Left ventricle myocardium inferior (tissue), 1 donor: ENCODE data around the gene ACTR5. TPM values are rescaled to one million over a fixed set of nuclear protein-coding genes. Genes with fewer than 3 reads are reported as not detected.
A peak's percentile ranks its signal among the peaks of the same experiment; 100 is the strongest.

ENCODE experiments used
- DNase-seq: peaks from one replicate; pipeline ENCODE4 v3.0.0-alpha.2; 2020
- H3K27ac ChIP-seq: fragments of 200-600 bp; replicated peaks from 2 replicates; pipeline ENCODE4 v1.8.0; 2021
- H3K27me3 ChIP-seq: fragments of 200-600 bp; 2 replicates; pipeline ENCODE4 v1.8.0; 2021; ENCODE audit warnings: low read depth
- H3K36me3 ChIP-seq: fragments of 200-600 bp; 2 replicates; pipeline ENCODE4 v1.8.0; 2021
- H3K4me1 ChIP-seq: fragments of 200-600 bp; 2 replicates; pipeline ENCODE4 v1.8.0; 2021
- H3K4me3 ChIP-seq: fragments of 200-600 bp; 2 replicates; pipeline ENCODE4 v1.8.0; 2021; ENCODE audit warnings: mild to moderate bottlenecking, moderate library complexity
- H3K9me3 ChIP-seq: fragments of 200-600 bp; replicated peaks from 2 replicates; pipeline ENCODE4 v1.8.0; 2021
- CTCF ChIP-seq: fragments of 200-600 bp; IDR thresholded peaks from 2 replicates; pipeline ENCODE4 v1.8.0; 2021; ENCODE audit warnings: antibody characterized with exemption, mild to moderate bottlenecking, borderline replicate concordance
- intact Hi-C: fragments of 100-400 bp; cut with micrococcal nuclease; formaldehyde crosslinking; loops from one replicate; pipeline ENCODE4 v1.11.0; 2022
- total RNA-seq: library from RNA; stranded (reverse); fragmentation: NEBNext Ultra II Directional; extraction: Animal tissue kit (Norgen Biotek cat#: 25700); gene quantifications from one replicate; pipeline ENCODE4 v1.2.1, GENCODE V29; 2021
- donor health status: DM: no; HTN: yes; CAD: no; lungs with severe emphysema.

ACTR5 gene
- total RNA-seq, 1 donor from 2014 or later = 3.1 TPM

GRCh38 chr20:38798266-38798665 lies 50.0 kb downstream of the ACTR5 start:
- Histone ChIP-seq H3K4me3 (no peak overlapping the region), H3K27me3 (peaks cover 9% of the 10 kb centered on the region), H3K36me3 (no peaks in the 10 kb centered on the region), H3K9me3 (no peaks in the 10 kb centered on the region), H3K27ac (peak overlapping the region; percentile 72), H3K4me1 (peaks cover 17% of the 10 kb centered on the region)
- TF ChIP-seq CTCF = no peak
- intact Hi-C loops = no loop called here
- DNase-seq = no peak

GRCh38 chr20:38799203-38799602 lies 50.9 kb downstream of the ACTR5 start:
- Histone ChIP-seq H3K4me3 (no peak overlapping the region), H3K4me1 (peaks cover 20% of the 10 kb centered on the region), H3K36me3 (no peaks in the 10 kb centered on the region), H3K27me3 (peaks cover 9% of the 10 kb centered on the region), H3K27ac (peak overlapping the region; percentile 72), H3K9me3 (no peaks in the 10 kb centered on the region)
- no peak for TF ChIP-seq CTCF
- no peak for DNase-seq
- intact Hi-C loops = no loop called here

GRCh38 chr20:38800882-38801281 lies 52.6 kb downstream of the ACTR5 start:
- intact Hi-C loops = loop anchor here (10.0 kb wide), 1 partner anchor 74 kb away; no protein-coding TSS in a partner anchor
- peaks cover 31% of the 10 kb centered on the region for H3K4me1 ChIP-seq
- H3K36me3 ChIP-seq = no peaks in the 10 kb centered on the region
- H3K4me3 ChIP-seq = no peak overlapping the region
- H3K9me3 ChIP-seq = no peaks in the 10 kb centered on the region
- H3K27ac ChIP-seq = peak overlapping the region; percentile 12
- no peak for TF ChIP-seq CTCF
- H3K27me3 ChIP-seq = peaks cover 18% of the 10 kb centered on the region
- no peak for DNase-seq

GRCh38 chr20:38804221-38804620 lies 56.0 kb downstream of the ACTR5 start:
- Histone ChIP-seq H3K4me1 (peaks cover 55% of the 10 kb centered on the region), H3K27me3 (peaks cover 43% of the 10 kb centered on the region), H3K4me3 (no peak overlapping the region), H3K9me3 (no peaks in the 10 kb centered on the region), H3K36me3 (no peaks in the 10 kb centered on the region), H3K27ac (peak overlapping the region; percentile 91)
- no peak for DNase-seq
- TF ChIP-seq CTCF = no peak
- intact Hi-C loops = loop anchor here (10.0 kb wide), 1 partner anchor 71 kb away; no protein-coding TSS in a partner anchor

- peak overlapping the region; percentile 72 for H3K4me3 ChIP-seq
- H3K27ac ChIP-seq = peak overlapping the region; percentile 91
- no peaks in the 10 kb centered on the region for H3K36me3 ChIP-seq
- peaks cover 47% of the 10 kb centered on the region for H3K27me3 ChIP-seq
- no peak for DNase-seq
- no peak for TF ChIP-seq CTCF
- no peaks in the 10 kb centered on the region for H3K9me3 ChIP-seq
- intact Hi-C loops = loop anchor here (10.0 kb wide), 1 partner anchor 70 kb away; no protein-coding TSS in a partner anchor
- peaks cover 57% of the 10 kb centered on the region for H3K4me1 ChIP-seq
These were observed 56.6 kb downstream of the ACTR5 start for GRCh38 chr20:38804682-38805501.
